HG03439 (cell line): ENCODE measurements around the gene SOD3.

Experiments used
- ATAC-seq: cut with Tn5 transposase; IDR thresholded peaks from one replicate; pipeline ENCODE4 v1.9.1; 2021; ENCODE audit warnings: mild to moderate bottlenecking, moderate library complexity; ENCODE audit not compliant: unreplicated experiment

Gene SOD3

DNA sequence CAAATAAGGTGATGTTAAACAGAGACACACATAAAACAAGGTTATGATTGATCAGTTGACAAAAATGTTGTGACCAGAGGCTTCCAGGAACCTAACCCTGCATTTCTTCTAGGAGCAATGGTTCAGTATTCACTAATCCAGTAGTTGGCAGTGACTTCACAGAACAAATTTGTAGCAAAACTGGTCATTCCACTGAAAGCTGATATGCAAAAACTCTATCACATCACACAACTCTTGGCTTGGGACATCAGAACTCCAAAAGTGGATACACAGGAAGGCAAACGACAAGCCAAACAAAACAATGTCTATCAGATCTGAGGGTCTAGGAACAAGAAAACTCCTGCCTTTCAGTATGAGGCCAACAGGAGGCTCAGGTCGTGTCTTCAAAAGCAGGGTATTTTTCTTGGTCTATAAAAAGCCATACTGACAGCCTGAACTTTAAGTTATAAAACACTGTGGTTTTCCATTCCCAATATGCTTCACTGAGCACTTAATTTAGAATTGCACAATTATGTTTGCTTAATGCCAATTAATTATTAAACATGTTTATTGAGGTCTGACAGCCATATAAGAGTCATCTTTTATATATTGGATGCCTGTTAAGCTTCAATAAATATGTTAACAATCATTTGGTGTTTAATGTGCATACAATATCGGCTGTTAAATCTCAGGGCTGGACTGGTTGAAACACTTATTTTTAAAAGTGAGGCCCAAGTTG, 45.6 kb downstream of the SOD3 start:
- ATAC-seq = no peak

DNA sequence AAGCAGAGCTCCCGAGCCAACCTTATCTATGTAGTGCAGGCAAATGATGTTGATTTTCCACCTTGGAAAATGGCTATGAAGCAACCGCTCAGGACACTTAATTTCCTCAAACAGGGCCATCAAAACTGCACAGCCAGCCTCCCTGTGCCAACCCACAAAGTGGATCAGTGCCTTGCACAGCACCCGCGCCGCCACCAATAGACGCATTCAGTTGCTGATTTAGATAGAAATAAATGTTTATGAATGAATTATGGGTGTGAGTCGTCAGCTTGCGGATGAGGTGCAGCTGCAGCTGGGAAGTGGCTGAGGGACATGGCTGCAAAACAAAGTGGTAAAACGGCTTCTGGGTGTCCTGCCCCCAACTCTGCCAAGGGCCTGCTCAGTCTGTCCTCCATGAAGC, 47.0 kb downstream of the SOD3 start:
- no peak for ATAC-seq

DNA sequence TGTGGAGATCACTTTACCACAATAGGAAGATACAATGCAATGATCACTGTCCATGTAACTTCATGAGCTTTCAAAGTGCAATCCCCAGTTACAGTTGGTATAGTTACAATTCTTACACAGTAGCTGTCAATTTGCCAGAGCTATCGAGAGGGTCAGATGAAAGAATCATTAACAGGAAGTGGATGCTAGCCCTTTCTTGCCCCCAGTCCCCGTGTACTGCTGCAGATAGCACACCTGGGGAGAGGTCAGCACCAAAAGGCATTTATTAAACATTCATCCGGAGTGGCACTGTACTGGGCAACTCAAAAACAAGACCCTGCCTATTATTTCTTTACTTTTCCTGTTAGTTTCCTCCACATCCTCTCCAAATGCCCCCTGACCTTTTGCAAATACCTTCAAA, 47.7 kb downstream of the SOD3 start:
- no peak for ATAC-seq

DNA sequence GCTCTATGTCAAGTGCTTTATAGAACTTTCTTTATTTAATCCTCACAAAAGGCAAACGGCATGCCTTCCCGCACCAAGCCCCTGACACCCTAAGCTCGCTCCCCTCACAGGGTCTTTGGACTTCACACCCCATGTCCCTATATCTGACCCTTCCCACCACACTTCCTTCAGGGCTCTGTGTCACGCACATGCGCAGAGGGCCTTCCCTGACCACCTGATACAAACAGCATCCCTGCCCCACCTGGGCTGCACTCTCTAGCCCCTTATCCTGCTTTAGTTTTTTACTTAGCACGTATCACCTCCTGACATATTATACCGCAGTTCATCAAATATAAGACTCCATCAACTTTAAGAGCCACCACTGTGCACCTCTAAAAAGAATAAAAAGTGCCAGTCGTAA, 49.8 kb downstream of the SOD3 start:
- no peak for ATAC-seq

DNA sequence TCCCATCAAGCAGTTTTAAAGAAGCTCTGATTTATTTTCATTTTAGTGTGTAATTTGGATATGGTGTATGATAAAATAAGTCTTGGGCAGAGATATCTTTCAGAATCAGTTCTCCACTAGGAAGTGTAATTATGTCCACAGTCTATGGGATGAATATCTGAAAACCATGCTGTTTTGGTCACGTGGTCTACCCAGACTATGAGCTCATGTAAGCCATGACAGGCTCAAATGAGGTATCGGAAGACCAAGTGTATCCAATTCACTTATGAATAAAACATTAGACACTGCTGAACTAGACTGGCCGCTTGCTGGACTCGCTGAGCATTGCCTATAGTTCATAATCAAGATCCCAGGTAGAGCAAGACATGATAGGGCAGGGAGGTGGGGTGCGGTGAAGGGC, 50.5 kb downstream of the SOD3 start:
- ATAC-seq = no peak

DNA sequence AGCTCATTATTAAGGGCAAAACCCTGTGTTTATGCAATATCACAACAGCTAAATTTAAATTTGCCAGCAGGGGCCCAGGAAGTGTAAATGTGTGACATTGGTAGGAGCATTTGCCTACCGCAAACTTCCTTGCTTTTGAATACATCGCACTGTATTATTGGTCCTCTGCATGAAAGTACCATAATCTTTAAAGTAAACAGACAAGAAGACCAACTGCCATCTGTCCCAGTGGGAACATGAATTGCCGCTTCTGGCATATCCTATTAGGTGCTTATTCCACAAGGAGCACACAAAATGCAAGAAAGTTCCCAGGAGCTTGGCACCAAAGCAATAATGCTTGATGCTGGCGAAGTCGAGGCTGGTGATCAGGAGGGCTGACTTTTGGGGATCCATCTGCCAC, 51.3 kb downstream of the SOD3 start:
- ATAC-seq = no peak

DNA sequence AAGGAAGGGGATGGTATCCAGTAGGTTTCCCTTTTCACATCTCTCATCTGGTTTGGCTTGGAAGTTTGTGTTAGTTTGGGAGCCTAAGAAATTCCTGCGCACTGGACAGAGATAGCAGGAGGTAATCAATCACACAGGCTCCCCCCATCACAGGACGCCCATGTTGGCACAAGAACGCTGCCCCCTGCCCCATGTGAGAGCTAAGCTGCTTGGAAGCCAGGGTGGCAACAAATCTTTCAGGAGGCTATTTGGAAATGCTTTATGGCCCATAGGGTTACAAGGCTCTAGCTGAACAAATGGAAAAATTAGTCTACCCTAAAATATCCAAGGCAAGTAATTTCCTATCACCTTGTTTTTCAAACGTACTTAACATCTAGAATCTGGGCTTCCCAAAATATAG, 54.0 kb downstream of the SOD3 start:
- ATAC-seq = no peak

DNA sequence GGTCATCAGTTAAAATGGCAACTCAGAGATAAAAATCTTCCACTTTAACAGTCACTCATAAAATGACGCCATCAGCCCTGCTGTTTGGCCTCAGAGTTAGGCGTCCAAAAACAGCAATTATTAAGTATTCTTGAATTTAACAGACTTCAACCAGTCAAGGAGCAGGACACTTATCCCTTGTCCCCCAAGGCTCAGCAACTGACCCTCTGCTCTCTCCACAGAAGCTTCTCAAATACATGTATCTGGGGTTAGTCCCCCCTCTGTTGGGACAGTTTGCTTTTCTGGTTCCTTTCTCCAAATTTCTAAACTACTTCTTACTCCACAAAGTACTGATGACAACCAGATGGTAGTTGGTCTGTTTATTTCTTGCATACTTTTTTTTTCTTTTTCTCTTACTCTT, 54.4 kb downstream of the SOD3 start:
- no peak for ATAC-seq
